Stimulated activated CD4-positive, alpha-beta T cell treated with anti-CD3 and anti-CD28 coated beads, Interleukin-2, amount 100 ng/mL, for 24 hours (primary cell): Measurements from ENCODE around the gene CDK6.
A peak's percentile ranks its signal among the peaks of the same experiment; 100 is the strongest.
"Not testable (repeated sequence)": the region's sequence is repeated elsewhere in the genome, so short reads cannot be mapped to it uniquely, and the experiment has no call there.

Experiments
- DNase-seq, 2 donors: peaks; one replicate each; pipeline ENCODE4 v3.0.0-alpha.2; 2020

The CDK6 gene

GRCh38 chr7:92836489-92836999, at the start of gene CDK6:
TSS of gene CDK6 (minus strand) at chr7:92836573. CDS start at chr7:92833323, 3,250 bp downstream.
- peak; percentile 71 to 76 for DNase-seq

DNA sequence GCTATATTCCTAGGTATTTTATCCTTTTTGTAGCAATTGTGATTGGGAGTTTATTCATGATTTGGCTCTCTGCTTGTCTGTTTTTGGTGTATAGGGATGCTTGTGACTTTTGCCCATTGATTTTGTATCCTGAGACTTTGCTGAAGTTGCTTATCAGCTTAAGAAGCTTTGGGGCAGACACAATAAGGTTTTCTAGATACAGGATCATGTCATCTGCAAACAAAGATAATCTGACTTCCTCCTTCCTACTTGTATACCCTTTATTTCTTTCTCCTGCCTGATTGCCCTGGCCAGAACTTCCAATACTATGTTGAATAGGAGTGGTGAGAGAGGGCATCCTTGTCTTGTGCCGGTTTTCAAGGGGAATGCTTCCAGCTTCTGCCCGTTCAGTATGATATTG, 49.7 kb upstream of the CDK6 start:
- DNase-seq = not testable (repeated sequence)

DNA sequence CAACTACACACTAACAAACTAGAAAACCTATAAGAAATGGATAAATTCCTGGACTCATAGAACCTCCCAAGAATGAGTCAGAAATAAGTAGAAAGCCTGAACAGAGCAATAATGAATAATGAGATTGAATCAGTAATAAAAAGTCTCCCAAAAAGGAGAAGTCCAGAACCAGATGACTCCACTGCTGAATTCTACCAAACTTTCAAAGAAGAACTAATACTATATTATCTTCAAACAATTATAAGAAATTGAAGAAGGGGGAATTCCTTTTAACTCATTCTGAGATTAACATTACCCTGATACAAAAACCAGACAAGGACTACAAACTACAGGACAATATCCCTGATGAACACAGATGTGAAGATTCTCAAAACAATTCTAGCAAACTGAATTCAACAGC, 47.8 kb upstream of the CDK6 start:
- DNase-seq = no peak

DNA sequence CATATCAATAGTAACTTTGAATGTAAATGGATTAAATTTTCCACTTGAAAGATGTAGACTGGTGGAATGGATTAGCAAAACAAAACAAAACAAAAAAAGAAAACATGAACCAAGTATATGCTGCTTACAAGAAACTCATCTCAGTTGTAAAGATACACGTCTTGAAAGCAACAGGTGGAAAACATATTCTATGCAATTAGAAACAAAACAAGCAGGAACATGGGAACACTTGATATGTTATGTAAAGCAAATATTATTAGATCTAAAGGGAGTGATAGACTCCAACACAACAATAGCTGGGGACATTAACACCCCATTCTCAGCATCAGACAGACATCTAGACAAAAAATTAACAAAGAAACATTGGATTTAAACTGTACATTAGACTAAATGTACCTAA, 46.4 kb upstream of the CDK6 start:
- DNase-seq = no peak

GRCh38 chr7:92881091-92881485, 44.7 kb upstream of the CDK6 start:
- DNase-seq = no peak

GRCh38 chr7:92880212-92881090, 44.1 kb upstream of the CDK6 start:
- no peak for DNase-seq

GRCh38 chr7:92877367-92877766, 41.0 kb upstream of the CDK6 start:
- no peak for DNase-seq

DNA sequence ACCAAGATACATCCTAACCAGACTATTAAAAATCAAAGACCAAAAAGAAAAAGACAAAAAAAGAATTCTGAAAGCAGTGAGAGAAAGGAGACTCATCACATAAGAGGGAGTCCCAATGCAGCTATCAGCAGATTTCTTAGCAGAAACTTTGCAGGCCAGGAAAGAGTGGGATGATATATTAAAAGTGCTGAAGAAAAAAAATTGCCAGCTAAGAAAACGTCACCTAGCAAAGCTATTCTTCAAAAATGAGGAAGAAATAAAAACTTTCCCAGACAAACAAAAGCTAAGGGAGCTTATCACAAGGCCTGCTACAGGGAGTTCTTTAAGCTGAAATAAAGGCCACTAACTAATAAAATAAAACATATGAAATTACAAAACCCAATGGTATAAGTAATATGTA, 40.5 kb upstream of the CDK6 start:
- no peak for DNase-seq

- peak in 1 of 2 donors; percentile 27 for DNase-seq
Observed at GRCh38 chr7:92875719-92876118, 39.3 kb upstream of the CDK6 start.

- DNase-seq = no peak
Observed at GRCh38 chr7:92875173-92875572, 38.8 kb upstream of the CDK6 start.

GRCh38 chr7:92874567-92874966, 38.2 kb upstream of the CDK6 start:
- no peak for DNase-seq

- no peak for DNase-seq
Observed at GRCh38 chr7:92873776-92874175, 37.4 kb upstream of the CDK6 start.

DNA sequence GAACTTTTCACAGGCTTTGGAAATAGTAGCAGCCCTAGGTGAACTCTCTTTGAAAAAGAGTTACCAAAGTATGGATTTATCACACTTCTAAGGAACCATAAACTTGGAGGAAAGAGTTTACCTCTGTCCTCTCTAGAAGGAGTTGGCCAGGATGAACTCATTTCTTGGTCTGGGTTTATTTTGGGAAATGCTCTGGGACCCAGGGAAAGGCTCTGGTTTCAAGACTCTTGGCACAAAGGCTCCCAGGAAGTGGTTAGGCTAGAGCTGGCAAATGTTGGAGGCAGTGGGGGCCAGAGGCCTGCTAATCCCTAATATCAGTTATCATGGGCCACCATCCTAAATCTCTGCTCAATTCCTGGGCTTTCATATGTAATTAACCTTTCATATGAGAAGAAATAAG, 36.3 kb upstream of the CDK6 start:
- DNase-seq = no peak

DNA sequence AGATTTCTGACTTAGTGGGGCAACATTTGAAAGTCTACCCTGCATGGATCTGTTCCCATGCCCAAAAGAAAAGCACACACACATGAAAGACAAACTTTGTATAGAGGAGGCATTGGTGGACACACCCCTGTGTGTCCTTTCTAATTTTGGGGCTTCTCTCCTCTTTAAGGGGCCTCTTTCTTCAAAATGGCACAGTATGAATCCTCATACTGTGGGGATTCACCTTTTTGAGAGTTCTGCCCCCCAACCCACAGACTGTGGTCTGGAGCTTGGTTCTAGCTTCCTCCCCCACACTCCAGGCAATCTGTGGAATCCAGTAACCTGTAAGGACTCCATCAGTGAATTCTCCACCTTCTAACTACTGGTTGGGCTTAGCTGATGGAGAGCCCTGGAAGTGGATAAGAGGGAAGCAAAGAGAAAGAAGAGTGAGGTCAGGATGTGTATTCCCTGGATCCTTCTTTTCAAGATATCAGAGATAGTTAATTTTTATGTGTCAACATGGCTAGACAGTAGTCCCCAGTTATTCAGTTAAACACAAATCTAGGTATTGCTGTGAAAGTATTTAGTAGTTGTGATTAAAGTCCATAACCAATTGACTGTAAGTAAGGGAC, 32.4 kb upstream of the CDK6 start:
- no peak for DNase-seq

- peak in 1 of 2 donors; percentile 28 for DNase-seq
Observed at GRCh38 chr7:92864169-92864568, 27.8 kb upstream of the CDK6 start.

DNA sequence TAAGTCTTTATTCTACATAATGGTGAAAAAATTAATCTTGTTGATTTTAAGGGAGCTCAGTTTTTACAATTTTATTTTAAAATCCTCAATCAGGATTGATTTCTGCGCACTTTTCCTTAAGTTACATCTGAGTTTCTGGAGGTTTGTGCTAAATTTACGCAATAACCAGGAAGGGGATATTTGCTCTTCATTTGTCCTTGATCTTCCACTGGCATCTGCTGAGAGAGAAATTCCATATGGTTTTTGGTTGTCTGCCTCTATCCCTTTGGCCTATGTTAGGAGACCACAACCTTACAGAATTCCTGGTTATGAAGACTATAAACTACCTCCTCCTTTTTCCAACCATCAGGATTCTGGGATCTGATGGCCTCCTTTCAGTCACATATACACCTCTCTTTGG, 20.1 kb upstream of the CDK6 start:
- DNase-seq = no peak

DNA sequence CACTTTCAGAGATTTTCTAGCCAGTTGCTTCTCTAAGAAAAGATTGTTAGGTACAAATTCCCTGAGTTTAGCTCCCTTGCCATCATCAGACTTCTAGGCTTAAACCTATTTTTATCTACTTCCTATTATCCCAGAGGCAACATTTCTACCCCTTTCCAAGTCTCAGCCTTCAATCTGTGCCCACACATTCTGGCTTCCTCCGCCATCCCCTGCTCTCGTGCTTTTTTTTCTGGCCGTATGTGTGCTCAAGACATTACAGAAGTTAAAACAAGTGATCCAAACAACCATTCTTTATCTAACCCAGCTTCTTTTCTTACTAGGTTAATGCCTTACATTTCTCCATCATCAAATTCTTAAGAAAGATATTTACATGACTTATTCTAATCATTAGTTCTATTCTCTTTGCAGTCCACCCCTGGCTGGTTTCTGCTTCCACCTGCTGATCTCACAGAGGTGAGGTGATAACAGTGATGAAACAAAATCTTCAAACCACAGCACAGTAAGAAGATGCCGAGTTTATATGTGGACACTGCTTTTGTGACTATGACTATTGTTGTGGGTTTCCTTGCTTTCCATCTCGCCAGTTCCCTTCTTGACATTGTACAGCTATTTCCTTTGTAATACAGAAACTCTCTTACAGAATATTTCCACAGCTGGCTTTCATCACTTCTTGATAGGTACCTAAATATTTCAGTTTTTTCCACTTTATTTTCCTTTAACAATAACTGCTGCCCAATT, 18.3 kb upstream of the CDK6 start:
- DNase-seq = peak; percentile 17 to 31

GRCh38 chr7:92851732-92852131, 15.4 kb upstream of the CDK6 start:
- DNase-seq = no peak

- no peak for DNase-seq
Observed at GRCh38 chr7:92850516-92850915, 14.1 kb upstream of the CDK6 start.

DNA sequence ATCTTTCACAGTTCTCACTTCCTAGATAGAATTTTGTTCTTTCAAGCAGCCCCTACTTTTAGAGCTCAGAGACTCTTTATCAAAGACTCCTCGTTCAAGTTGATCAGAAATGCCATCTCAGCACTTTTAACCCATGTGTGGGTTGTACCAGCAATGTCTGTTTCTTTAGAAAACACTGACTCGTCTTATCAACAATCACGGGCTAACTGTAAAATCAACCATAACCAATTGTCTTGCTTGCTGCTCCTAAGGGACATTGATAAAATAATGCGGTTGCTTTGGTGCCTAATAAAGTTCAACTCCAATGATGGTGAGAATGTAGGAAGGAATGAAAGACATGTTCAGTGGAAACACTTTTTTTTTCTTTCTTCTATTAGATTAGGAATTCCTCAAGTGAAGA, 12.9 kb upstream of the CDK6 start:
- no peak for DNase-seq

DNA sequence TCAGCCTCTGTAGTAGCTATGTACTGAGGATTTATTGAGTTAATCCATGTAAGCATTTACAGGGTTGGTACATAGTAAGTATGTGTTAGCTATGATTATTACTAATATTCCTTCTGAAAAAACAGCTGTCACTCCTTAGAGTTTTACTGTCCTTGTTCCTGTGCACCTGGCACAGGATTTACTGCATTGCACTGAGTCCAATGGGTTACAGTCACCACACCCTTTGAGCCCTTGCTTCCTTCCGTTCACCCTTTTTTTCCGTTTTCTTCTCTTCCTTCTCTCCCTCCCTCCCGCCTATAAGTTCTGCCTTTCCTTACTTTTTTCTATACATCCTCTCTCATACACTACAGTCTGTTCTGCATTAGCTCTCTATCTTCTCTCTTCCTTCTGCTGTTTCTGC, 12.5 kb upstream of the CDK6 start:
- no peak for DNase-seq

DNA sequence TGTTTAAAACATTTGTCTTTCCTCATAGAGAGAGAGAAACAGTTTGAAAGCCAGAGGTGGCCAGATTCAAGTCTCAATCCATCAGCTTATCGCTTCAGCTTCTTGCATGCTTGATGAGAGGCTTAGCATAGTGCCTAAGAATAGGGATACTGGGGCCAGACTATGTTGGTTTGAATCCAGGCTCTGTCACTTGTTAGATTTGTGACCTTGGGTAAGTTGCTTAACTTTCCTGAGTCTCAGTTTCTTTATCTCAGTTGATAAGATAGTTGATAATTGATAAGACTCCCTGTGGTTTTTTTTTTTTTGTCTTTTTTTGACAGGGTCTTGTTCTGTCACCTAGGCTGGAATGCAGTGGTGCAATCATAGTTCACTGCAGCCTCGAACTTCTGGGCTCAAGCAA, 12.1 kb upstream of the CDK6 start:
- DNase-seq = no peak

DNA sequence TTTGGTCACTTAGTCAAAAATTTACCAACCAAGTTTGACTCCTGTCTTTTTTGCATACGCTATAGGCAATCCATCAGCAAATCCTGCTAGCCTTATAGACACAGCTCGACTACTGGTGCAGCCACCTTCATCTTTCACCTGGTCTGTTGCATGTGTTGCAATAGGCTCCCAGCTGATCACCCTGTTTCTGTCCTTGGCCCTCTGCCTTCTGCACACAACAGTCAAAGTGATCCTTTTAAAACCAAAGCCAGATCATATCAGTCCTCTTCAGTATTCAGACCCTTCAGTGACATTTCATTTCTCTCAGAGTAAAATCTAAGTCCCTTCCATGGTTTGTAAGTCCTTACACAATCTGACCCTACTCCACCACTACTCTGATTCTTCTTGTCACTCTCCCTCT, 10.9 kb upstream of the CDK6 start:
- no peak for DNase-seq

- DNase-seq = no peak
Observed at GRCh38 chr7:92845736-92846135, 9.4 kb upstream of the CDK6 start.
